Astrocyte (in vitro differentiated cells and primary cell): ENCODE measurements around the gene ALX4.

Source experiments
- EZH2 ChIP-seq: IDR thresholded peaks from 2 replicates; pipeline ENCODE4 v1.6.1; 2012; ENCODE audit warnings: mild to moderate bottlenecking, low read length, inconsistent platforms; ENCODE audit not compliant: insufficient read depth
- TF ChIP-seq, protein P1 (sequence below): IDR thresholded peaks from 2 replicates; pipeline ENCODE4 v1.5.1; 2011; ENCODE audit warnings: low read depth, mild to moderate bottlenecking, inconsistent platforms, low read length, moderate library complexity; ENCODE audit not compliant: insufficient read depth

DNA sequence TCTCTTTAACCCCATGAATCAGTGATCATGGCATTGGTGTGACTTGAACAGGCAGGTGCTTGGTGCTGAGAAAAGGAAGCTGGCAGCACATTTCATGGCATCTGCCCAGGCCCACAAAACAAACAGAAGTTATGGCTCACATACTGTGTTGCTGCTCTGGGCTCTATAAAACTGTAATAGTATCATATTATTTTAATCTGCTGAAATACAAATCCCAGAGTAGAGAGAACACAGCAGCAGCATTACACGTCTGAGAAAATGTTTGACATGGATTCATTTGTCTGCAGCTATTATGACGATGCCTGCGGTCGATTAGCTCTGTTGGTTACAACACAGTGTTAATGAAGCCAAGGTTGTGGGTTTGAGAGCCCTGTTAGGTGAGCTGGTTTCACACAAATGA lies 80.8 kb downstream of the ALX4 start:
- TF ChIP-seq, protein P1, sequence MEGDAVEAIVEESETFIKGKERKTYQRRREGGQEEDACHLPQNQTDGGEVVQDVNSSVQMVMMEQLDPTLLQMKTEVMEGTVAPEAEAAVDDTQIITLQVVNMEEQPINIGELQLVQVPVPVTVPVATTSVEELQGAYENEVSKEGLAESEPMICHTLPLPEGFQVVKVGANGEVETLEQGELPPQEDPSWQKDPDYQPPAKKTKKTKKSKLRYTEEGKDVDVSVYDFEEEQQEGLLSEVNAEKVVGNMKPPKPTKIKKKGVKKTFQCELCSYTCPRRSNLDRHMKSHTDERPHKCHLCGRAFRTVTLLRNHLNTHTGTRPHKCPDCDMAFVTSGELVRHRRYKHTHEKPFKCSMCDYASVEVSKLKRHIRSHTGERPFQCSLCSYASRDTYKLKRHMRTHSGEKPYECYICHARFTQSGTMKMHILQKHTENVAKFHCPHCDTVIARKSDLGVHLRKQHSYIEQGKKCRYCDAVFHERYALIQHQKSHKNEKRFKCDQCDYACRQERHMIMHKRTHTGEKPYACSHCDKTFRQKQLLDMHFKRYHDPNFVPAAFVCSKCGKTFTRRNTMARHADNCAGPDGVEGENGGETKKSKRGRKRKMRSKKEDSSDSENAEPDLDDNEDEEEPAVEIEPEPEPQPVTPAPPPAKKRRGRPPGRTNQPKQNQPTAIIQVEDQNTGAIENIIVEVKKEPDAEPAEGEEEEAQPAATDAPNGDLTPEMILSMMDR: no peak
- TF ChIP-seq EZH2: no peak
